Hepatocyte (in vitro differentiated cells): ENCODE results near the gene ANO7. TPM values are rescaled to one million over a fixed set of nuclear protein-coding genes. Genes with fewer than 3 reads are reported as not detected.

Experiments
- DNase-seq: peaks from one replicate; pipeline ENCODE4 v3.0.0-alpha.2; 2016; ENCODE audit warnings: low spot score
- H2AFZ ChIP-seq: fragments of 200-600 bp; sonication (generic); 2 replicates; pipeline ENCODE4 v1.6.0; 2016; ENCODE audit warnings: antibody characterized with exemption, mild to moderate bottlenecking
- H3K27ac ChIP-seq: fragments of 200-600 bp; sonication (generic); 2 replicates; pipeline ENCODE4 v1.5.1; 2016; ENCODE audit warnings: mild to moderate bottlenecking
- H3K27me3 ChIP-seq: fragments of 200-600 bp; sonication (generic); 2 replicates; pipeline ENCODE4 v1.6.1; 2016
- H3K36me3 ChIP-seq: fragments of 200-600 bp; sonication (generic); replicated peaks from 2 replicates; pipeline ENCODE4 v1.5.1; 2016; ENCODE audit warnings: low read depth; ENCODE audit not compliant: insufficient read depth
- H3K4me1 ChIP-seq: fragments of 200-600 bp; sonication (generic); 2 replicates; pipeline ENCODE4 v1.5.1; 2016; ENCODE audit warnings: mild to moderate bottlenecking, moderate library complexity; ENCODE audit not compliant: insufficient read depth
- H3K4me2 ChIP-seq: fragments of 200-600 bp; sonication (generic); 2 replicates; pipeline ENCODE4 v1.6.0; 2016
- H3K4me3 ChIP-seq: fragments of 200-600 bp; sonication (generic); 2 replicates; pipeline ENCODE4 v1.5.1; 2016; ENCODE audit warnings: mild to moderate bottlenecking
- H3K79me2 ChIP-seq: fragments of 200-600 bp; sonication (generic); 2 replicates; pipeline ENCODE4 v1.6.0; 2017; ENCODE audit warnings: mild to moderate bottlenecking
- H3K9me2 ChIP-seq: fragments of 200-600 bp; sonication (generic); replicated peaks from 2 replicates; pipeline ENCODE4 v1.6.0; 2017; ENCODE audit warnings: mild to moderate bottlenecking; ENCODE audit not compliant: insufficient read depth
- H3K9me3 ChIP-seq: fragments of 200-600 bp; sonication (generic); 2 replicates; pipeline ENCODE4 v1.5.1; 2016; ENCODE audit warnings: low read depth, mild to moderate bottlenecking
- H4K20me1 ChIP-seq: fragments of 200-600 bp; sonication (generic); 2 replicates; pipeline ENCODE4 v1.6.0; 2016; ENCODE audit warnings: mild to moderate bottlenecking; ENCODE audit not compliant: insufficient read depth, poor library complexity, severe bottlenecking
- CTCF ChIP-seq: fragments of 200-600 bp; sonication (generic); IDR thresholded peaks from 2 replicates; pipeline ENCODE4 v1.5.1; 2016; ENCODE audit warnings: antibody characterized with exemption, mild to moderate bottlenecking; ENCODE audit not compliant: poor library complexity
- EZH2 ChIP-seq: fragments of 200-600 bp; sonication (generic); IDR thresholded peaks from 2 replicates; pipeline ENCODE4 v1.6.1; 2016; ENCODE audit warnings: antibody characterized with exemption, mild to moderate bottlenecking, borderline replicate concordance
- EZH2phosphoT487 ChIP-seq: fragments of 200-600 bp; sonication (generic); IDR thresholded peaks from one replicate; pipeline ENCODE4 v1.6.1; 2018; ENCODE audit warnings: antibody characterized with exemption, mild to moderate bottlenecking, low read depth, moderate library complexity; ENCODE audit not compliant: unreplicated experiment, severe bottlenecking
- WGBS: methylation state at CpG from one replicate; pipeline ENCODE4 v1.1.6; 2016; ENCODE audit warnings: low lambda C conversion rate; ENCODE audit errors: missing lambda C conversion rate; 5-methylcytosine and 5-hydroxymethylcytosine counted together
- polyA plus RNA-seq: library from polyadenylated mRNA; unstranded; fragments of >200 nt; fragmentation: Nextera tagmentation; extraction: Ambion mirVana; gene quantifications from 2 replicates; pipeline ENCODE4 v1.2.1, GENCODE V29; 2016
- total RNA-seq: library from RNA; depleted of rRNA; stranded (reverse); fragments of >200 nt; gene quantifications from 2 replicates; pipeline ENCODE4 v1.2.3, GENCODE V29; 2014

Gene ANO7
- total and polyA plus RNA-seq, 2 experiments from 2014 or later: 1.00 to 1.4 TPM

- Histone ChIP-seq H3K27me3 (no peaks in the 10 kb centered on the region), H4K20me1 (no peaks in the 10 kb centered on the region), H3K36me3 (no peaks in the 10 kb centered on the region), H3K27ac (no peak overlapping the region), H3K9me3 (no peaks in the 10 kb centered on the region), H3K79me2 (no peaks in the 10 kb centered on the region), H3K4me3 (no peak overlapping the region), H2AFZ (no peak overlapping the region), H3K4me1 (no peaks in the 10 kb centered on the region), H3K4me2 (no peak overlapping the region), H3K9me2 (no peaks in the 10 kb centered on the region)
- 96% methylated on average over 28 of the region's 28 CpGs for WGBS
- no peak for DNase-seq
- no peak for TF ChIP-seq CTCF
- no peak for TF ChIP-seq EZH2
- no peak for TF ChIP-seq EZH2phosphoT487
These were observed 5.8 kb upstream of the ANO7 start for GRCh38 chr2:241182531-241183133.

DNA sequence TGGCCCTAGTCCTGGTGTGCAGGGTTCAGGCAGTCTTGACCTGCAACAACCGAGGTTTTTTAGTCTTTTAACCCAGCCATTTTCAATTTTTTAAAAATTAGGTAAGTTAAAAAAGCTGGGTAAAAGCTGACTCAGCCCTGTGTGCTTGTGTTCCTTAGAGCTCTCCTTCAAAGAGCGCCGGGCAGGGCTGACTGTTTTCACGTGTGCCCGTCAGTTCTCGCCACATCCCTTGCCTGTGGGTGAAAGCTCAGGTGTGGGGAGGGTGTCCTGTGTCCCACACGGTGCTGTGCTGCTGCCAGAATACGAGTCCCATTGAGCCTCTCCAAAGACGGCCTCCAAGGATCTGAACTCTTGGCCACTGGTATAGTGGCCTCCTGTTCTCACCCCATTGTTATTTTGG lies 5.3 kb upstream of the ANO7 start:
- no peak overlapping the region for H3K4me3 ChIP-seq
- H3K36me3 ChIP-seq: no peaks in the 10 kb centered on the region
- no peak overlapping the region for H2AFZ ChIP-seq
- peaks cover 3% of the 10 kb centered on the region for H3K4me1 ChIP-seq
- H3K9me2 ChIP-seq: no peaks in the 10 kb centered on the region
- TF ChIP-seq EZH2phosphoT487 (no peak), EZH2 (no peak), CTCF (no peak)
- 93% methylated on average over 9 of the region's 9 CpGs for WGBS
- no peak for DNase-seq
- H3K27ac ChIP-seq: no peak overlapping the region
- no peaks in the 10 kb centered on the region for H3K79me2 ChIP-seq
- H3K4me2 ChIP-seq: no peak overlapping the region
- H3K27me3 ChIP-seq: no peaks in the 10 kb centered on the region
- H4K20me1 ChIP-seq: no peaks in the 10 kb centered on the region
- no peaks in the 10 kb centered on the region for H3K9me3 ChIP-seq

DNA sequence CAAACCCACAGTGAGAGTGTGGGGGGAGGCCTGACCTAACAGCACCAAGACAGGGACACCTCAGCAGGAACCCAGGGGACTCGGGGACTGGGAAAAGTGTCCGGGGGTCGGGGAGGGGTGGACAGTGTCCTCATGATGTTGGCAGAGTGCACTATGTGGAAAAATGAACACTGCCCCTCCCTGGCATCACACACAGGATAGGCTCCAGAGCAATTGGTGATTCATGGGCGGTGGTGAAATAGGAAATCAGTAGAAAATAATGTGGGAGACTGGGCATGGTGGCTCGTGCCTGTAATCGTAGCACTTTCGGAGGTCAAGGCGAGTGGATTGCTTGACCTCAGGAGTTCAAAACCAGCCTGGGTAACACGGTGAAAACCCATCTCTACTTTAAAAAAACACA lies 3.6 kb upstream of the ANO7 start:
- H3K79me2 ChIP-seq: no peaks in the 10 kb centered on the region
- no peak overlapping the region for H3K4me3 ChIP-seq
- no peaks in the 10 kb centered on the region for H3K9me3 ChIP-seq
- H3K27ac ChIP-seq: no peak overlapping the region
- no peak for DNase-seq
- no peaks in the 10 kb centered on the region for H3K9me2 ChIP-seq
- 78% methylated on average over 9 of the region's 9 CpGs for WGBS
- no peak overlapping the region for H2AFZ ChIP-seq
- peaks cover 4% of the 10 kb centered on the region for H3K4me1 ChIP-seq
- no peaks in the 10 kb centered on the region for H3K36me3 ChIP-seq
- no peaks in the 10 kb centered on the region for H4K20me1 ChIP-seq
- TF ChIP-seq EZH2 (no peak), CTCF (no peak), EZH2phosphoT487 (no peak)
- no peak overlapping the region for H3K4me2 ChIP-seq
- H3K27me3 ChIP-seq: no peaks in the 10 kb centered on the region
